ENCODE results near the gene TESK2.
"Not testable (repeated sequence)": the region's sequence is repeated elsewhere in the genome, so short reads cannot be mapped to it uniquely, and the experiment has no call there.

TESK2 gene

GRCh38 chr1:45473302-45473701 lies 17.7 kb downstream of the TESK2 start:
- no peak for DNase-seq

DNA sequence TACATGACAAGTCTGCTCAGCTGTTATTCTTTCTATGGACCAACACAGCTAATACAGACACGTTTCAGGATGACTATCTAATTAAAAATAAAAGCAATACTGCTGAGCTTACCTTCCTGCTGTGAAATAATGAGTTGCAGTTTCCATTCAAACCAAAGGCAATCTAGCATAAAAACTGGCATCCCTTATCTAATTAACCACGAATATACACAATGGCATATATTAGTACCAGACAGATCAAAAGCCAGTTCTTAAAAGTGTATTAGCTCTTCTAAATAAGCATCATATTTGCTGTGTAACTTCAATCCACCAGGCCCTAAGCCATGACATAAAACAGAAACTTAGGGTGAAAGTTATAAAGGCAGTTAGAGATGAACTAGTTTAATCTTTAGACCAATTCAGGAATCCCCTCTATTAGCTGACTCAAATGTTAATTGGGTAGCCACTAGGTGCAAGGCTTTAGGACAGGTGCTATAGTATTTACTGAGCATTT lies 20.6 kb downstream of the TESK2 start:
- DNase-seq = no peak

- not testable (repeated sequence) for DNase-seq
Measured at GRCh38 chr1:45467353-45467752, 23.6 kb downstream of the TESK2 start.

GRCh38 chr1:45465277-45465676 lies 25.7 kb downstream of the TESK2 start:
- no peak for DNase-seq

GRCh38 chr1:45458894-45459293 lies 32.1 kb downstream of the TESK2 start:
- DNase-seq = no peak

DNA sequence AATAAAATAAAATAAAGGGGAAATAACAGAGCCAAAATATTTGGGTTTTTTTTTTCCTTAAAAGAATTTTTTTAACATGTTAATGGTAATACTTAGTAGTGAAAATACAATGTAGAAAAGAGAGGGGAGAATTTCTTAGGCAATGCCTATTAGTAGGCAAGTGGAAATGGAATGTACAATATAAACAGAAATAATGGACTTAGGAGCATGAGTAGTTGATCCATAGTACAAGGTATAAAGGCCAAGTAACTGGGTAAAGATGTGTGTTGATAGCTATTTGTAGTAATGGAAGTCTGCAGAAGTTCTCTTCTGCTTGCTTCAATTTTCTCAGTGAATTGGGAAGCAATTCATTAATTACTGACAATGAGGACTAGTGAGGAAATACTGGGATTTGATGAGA lies 34.4 kb downstream of the TESK2 start:
- no peak for DNase-seq

GRCh38 chr1:45455162-45455561 lies 35.8 kb downstream of the TESK2 start:
- DNase-seq = no peak

GRCh38 chr1:45454464-45454863 lies 36.5 kb downstream of the TESK2 start:
- DNase-seq = no peak

- no peak for DNase-seq
Measured at GRCh38 chr1:45452503-45452902, 38.5 kb downstream of the TESK2 start.

DNA sequence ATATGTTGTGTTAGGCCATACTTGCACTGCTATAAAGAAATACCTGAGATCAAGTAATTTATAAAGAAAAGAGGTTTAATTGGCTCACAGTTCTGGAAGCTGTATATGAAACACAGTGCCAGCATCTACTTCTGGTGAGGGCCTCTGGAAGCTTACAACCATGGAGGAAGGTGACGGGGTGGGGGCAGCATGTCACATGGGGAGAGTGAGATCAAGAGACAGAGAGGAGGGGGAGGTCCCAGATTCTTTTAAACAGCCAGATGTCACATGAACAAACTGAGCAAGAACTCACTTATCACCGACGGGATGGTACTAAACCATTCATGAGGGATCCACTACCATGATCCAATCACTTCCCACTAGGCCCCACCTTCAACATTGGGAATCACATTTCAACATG lies 42.6 kb downstream of the TESK2 start:
- DNase-seq = no peak

GRCh38 chr1:45446950-45447672 lies 43.9 kb downstream of the TESK2 start:
- no peak for DNase-seq

GRCh38 chr1:45446530-45446929 lies 44.4 kb downstream of the TESK2 start:
- no peak for DNase-seq

DNA sequence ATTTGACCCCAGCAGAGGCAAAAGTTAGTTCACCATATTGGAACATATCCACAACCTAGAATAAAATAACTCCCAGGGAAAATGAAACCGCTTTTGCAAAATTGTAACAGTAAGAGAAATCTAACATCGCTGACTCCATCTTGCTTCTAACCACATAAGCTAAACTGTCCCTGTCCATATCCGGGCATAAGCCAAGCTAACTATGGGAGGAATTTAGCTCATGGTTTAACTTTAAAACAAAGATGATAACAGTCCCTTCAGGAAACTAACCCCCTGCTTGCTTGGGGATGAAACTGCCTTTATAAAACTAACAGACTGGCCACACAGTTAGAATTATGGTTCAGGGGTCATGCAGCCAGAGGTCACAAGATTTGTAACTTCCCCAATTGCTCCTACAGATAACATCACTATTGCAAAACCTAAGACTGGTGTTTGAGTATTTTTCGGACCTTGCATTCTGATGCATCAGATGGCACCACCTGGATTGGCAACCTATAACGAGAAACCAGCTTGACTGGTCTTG lies 46.3 kb downstream of the TESK2 start:
- DNase-seq = no peak

DNA sequence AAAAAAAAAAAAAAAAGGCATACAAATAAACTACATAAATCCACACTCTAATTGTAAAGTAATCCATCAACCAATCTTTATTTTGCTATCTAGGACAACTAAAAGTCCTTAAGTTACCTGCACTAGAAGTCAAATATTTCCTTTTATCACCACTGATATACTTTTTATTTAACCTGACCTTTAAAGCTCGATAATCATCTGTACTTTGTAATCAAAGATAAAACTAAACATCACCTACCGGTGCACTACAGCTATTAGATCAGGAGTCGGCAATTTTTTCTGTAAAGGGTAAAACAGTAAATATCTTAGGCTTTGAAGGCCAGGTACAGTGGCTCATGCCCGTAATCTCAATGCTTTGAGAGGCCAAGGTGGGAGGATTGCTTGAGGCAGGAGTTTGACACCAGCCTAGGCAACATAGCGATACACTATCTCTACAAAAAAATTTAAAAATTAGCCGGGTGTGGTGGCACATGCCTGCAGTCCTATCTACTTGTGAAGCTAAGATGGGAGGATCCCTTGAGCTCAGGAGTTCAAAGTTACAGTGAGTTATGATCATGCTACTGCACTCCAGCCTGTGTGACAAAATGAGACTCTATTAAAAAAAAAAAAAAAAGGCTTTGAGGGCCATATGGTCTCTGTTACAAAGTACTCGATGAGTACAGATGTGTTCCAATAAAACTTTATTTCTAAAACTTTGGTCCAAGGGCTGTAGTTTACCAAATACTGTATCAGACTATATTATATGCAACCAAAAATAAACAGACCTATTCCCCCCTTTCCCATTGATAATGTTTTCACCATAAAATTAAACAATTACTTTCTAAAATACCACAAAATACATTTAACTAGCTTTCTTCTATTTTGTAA lies 47.1 kb downstream of the TESK2 start:
- DNase-seq = no peak

- no peak for DNase-seq
Measured at GRCh38 chr1:45442272-45442671, 48.7 kb downstream of the TESK2 start.

DNA sequence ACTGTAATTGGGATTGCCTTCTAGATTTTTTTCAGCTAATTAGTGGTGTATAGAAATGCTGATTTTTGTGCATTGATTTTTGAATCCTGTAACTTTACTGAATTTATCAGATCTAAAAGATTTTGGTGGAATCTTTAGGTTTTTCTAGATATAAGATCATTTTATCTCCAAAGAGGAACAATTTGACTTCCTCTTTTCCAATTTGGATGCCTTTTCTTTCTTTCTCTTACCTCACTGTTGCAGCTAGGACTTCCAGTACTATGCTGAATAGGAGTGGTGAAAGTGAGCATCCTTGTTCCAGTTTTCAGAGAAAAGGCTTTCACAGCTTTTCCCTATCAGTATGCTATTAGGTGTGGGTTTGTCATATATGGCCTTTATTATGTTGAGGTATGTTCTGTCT lies 53.6 kb downstream of the TESK2 start:
- DNase-seq = no peak

GRCh38 chr1:45430490-45430889 lies 60.5 kb downstream of the TESK2 start:
- no peak for DNase-seq

GRCh38 chr1:45429561-45430159 lies 61.3 kb downstream of the TESK2 start:
- DNase-seq = no peak

DNA sequence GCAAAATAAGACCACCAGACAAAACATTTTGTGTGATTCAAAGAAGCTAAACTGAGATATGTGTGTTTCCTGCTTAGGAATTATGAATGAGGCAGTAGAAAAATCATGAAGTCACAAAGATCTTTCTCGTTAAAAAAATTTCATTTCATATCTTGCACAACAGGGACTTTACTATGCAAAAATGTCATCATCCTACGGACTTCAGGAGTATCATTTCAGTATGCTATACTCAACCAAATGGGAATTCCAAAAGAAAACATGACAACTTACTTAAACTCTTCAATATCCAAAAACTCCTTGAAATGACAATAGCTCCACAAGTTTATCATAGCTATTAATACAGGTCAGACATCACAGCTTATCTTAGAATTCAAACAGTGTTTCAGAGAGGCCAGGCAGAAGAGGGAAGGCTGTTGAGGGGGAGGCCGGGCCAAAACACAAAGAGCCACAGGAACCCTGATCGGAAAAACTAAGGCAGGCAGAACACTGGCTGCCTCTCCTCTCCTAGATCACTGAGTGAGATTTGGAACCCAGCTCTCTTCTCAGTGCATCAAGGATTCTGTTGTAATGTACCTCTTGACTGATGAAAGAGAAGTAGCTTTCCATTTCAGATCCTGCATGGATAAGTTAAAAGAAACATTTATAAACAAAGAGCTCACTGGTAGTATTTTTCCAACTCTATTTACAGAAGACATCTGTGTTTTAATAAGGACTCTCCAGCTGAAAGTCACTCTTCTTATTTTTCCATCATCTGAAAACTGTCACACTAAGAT lies 66.9 kb downstream of the TESK2 start:
- DNase-seq = no peak

GRCh38 chr1:45421935-45422334 lies 69.0 kb downstream of the TESK2 start:
- DNase-seq = no peak

DNA sequence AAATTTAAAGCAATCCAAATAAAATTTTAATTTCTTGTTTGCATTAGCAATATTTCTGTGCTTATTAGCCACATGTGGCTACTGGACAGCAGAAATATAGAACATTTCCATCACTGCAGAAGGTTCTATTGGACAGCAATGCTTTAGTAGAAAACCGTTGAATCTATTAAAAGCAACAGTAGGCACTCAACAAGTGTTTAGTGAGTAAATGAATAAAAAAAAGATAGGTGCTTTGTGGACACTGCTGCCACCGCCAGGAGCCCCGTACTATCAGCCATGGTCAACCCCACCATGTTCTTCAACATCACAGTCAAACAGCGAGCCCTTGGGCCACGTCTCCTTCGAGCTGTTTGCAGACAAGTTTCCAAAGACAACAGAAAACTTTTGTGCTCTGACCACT lies 76.2 kb downstream of the TESK2 start:
- DNase-seq = no peak

GRCh38 chr1:45412899-45413298 lies 78.1 kb downstream of the TESK2 start:
- no peak for DNase-seq

GRCh38 chr1:45411510-45411899 lies 79.5 kb downstream of the TESK2 start:
- no peak for DNase-seq
